IPS-18c (cell line): Measurements from ENCODE around the gene CAMTA1.

ENCODE experiments used
- H3K4me3 ChIP-seq: 2 replicates; pipeline ENCODE4 v1.7.0; 2013; ENCODE audit warnings: low read depth, mild to moderate bottlenecking, low read length, moderate library complexity; ENCODE audit not compliant: insufficient read depth
- H3K9me3 ChIP-seq: one replicate; pipeline ENCODE4 v1.6.1; 2013; ENCODE audit warnings: mild to moderate bottlenecking, low read length, moderate library complexity; ENCODE audit not compliant: control insufficient read depth, insufficient read depth

CAMTA1 gene

DNA sequence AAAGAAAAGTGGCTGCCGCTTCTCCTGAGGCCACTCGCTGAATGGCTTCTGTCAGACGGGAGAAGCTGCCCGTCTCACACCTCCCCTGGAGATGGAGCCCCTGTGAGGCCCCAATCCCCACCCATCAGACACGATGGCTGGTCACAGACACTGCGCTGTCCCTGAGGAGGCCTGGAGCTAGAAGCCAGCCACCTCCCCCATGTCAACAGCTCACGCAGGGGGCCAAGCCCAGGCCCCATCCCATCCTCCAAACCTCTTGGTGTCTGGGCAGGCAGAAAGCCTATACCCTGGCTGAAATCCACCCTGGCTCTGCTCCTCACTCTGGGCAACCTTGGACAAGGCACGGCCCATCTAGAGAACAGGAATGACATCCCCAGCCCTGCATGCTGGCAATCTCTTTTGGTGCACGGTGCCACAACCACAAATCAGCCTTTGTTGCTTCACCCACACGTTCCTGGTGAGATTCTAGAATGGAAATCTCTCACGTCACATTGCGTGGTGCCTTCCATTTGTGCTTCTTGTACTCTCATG lies 711.9 kb downstream of the CAMTA1 start:
- no peaks in the 10 kb centered on the region for H3K9me3 ChIP-seq
- no peak overlapping the region for H3K4me3 ChIP-seq

DNA sequence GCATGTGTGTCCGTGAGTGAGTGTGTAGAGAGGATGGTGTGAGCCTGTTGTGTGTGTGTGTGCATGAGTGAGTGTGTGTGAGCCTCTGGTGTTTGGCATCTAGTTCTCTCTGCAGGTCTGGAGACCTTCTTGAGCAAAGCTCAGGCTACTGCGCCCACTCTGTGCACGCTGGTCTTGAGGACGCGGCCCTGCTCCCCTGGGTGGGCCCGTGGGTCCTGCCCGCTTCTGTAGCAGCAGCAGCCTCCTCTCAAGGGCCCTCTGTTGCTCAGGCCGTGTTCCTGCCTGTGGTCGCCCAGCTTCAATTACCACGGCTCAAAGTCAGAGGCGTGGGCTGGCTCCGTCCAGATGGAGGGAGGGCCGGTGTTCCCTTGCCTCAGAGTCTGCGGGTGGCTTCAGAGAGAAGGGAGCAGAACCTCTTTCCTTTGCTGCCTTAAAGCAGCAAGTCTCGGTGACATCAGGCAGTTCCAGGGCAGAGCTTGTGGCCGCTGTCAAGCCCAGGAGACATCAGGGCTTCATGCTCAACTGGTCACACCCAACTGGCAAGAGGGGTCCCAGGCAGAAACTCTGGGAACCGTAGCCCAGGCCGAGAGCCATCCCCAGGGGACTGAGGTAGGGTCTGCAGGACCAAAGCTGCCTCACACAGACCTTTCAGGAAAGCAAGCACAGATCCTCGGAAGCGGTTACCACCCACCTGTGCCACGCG lies 715.3 kb downstream of the CAMTA1 start:
- Histone ChIP-seq H3K9me3 (no peaks in the 10 kb centered on the region), H3K4me3 (no peak overlapping the region)

DNA sequence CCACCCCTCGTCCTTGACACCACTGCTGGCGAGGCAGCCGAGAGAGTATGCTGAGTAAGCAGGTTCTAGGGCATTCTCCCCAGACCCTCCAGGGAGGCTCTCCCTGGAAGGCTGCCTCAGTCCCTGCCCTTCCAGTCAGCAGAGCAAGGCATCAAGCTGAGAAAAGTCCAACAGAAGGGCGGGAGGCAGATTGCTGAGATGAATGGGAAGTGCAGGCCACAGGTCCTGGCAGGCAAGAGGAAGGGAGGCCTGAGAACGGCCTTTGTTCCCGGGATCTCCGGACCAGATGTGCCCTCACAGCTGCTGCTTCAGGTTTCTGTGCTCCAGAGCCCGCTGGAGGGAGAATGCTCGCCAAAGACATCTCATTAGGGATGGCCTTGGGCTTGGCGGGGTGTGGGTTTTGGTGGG lies 715.8 kb downstream of the CAMTA1 start:
- no peaks in the 10 kb centered on the region for H3K9me3 ChIP-seq
- no peak overlapping the region for H3K4me3 ChIP-seq

DNA sequence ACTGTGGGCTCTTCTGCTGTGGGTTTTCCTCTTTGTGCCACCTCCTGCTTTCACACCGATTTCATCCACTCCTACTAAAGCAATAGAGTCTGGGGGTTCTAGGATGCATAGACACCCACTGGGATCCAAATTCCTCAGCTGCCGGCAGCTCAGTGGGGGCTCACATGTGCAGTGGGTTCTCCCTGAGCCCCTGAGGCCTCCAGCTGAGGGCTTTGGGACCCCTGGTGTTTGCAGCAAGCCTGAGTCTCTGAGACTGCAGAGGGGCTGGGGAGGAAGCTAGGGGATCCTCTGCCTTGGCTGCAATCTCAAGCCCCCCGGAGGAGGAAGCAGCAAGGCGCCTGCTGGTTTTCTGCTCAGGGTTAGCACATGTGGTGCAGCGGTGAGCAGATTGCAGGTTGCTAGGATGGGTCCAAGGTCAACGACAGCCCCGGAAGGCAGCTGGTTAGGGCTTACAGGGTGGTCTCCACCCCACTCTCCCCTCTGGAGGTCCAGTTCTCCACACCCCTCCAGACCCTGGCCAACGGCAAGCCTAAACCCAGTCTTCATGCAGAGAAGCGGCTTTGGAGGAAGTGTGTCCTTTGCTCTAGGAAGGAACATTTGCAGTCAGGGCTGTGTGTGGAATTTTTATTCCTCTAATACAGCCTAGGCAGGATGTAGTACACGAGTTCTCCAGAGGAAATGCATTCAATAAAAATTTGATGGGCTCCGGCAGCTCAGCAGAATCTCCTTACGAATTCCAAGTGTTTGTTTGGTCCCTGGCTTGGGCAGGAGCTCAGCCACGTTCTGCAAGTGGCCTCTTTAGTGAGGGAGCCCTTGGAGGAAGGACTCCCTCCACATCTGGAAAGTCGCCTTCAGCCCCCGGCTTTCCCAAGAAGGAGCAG lies 716.7 kb downstream of the CAMTA1 start:
- Histone ChIP-seq H3K9me3 (no peaks in the 10 kb centered on the region), H3K4me3 (no peak overlapping the region)

DNA sequence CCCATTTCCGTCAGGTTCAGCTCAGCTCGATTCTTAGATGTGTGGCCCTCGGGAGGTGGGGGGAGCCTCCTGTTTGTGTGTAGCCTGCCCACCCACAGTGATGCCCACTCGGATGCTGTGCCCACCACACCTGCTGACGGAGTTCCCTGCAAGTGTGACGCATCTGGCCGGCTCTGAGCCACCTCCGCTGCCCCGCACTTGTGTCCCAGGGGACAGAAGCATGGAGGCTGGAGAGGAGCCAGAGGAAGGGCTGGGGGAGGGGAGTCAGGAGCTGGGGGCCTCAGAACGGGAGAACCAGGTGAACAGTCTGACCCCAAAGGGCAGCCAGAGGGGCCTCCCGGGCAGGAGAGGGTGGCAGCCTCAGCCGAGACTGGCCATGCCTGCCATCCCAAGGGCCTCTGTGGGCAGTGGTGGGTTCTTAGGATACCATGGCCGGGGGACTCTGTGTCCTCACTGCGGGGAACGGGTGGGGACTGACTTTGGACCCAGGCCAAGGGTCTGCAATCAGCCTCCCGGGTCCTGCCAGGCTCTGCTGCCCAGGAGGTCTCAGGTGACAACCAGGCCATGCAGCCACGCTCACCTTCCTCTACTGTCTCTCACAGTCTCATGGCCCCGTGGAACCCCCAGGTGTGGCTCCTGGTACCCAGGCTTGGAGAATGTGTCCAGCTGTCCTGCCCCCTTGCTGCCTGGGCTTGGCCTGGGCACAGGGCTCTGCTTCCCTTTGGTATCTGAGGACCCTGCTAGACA lies 718.6 kb downstream of the CAMTA1 start:
- Histone ChIP-seq H3K9me3 (no peaks in the 10 kb centered on the region), H3K4me3 (no peak overlapping the region)

DNA sequence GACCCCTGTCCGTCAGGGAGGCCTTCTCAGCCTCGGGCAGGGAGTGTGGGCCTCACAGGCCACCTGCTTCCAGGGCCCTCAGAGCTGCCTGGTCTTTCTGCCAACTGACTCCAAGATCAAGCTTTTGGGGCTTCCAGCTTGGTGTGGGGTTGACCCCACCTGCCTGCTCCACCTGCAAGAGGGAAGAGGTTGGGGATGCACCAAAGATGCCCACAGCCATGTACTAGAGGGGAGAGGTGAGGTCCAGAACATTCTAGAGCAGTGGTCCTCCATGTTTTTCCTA lies 719.1 kb downstream of the CAMTA1 start:
- Histone ChIP-seq H3K9me3 (no peaks in the 10 kb centered on the region), H3K4me3 (no peak overlapping the region)

DNA sequence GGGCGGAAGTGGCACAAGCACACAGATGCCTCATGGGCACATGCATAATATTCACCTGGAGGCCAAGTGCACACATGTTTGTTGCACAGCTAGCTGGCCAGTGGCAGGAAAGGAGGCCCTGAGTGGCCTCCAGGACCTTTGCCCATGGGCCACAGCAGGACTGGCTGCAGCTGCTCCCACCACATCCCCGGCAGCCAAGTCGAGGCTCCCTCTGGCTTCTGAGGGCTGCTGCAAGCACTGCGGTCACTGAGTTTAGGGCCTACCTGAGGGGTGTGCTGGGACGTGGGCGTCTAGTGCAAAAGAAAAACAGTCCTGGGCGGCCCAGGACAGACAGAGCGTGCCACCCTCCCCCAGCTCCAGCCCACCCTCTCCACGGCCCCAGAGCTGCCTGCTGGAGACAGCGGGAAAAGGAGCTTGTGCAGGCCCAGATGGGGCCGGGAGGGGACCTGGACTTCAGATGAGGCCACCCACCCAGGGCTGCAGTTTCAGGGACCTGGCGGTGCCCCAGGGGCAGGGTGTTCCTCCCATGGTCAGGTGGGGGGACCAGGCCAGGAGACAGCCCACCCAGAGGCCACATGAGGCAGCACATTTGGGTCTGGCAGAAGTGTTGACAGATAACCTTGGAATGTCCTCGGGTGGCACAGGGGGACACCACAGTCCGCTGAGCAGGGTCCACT lies 720.0 kb downstream of the CAMTA1 start:
- H3K4me3 ChIP-seq, result no peak overlapping the region
- no peaks in the 10 kb centered on the region for H3K9me3 ChIP-seq

DNA sequence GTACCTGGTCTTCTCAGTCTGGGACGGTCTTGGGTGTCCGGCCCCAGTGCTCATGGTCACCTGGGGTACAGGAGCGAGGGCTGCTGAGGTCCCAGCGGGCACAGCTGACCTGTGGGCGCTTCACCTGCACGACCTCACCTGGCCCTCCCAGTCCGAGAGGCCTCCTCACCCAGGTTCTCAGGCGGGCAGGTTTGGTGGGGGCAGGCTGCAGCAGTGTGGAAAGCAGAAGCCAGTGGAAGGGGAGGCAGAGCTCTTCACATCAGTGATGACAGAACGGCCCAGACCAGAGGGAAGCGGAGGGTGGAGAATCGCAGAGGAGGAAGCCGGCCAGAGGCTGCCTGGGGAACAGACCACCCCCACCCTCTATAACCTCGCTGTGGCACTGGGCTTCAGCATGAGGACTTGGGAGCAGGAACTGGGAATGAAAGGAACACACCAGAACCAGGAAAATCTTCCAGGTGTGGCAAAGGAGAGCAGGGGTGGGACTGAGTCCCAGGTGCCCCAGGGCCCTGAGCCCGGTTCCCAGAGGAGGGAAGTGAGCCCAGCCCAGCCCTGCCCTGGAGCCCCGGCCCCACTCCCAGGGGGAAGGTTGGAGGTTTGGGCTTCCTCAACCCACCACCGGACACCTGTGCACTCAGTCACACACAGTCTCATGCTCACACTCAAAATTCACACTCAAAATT lies 720.7 kb downstream of the CAMTA1 start:
- H3K9me3 ChIP-seq, result no peaks in the 10 kb centered on the region
- no peak overlapping the region for H3K4me3 ChIP-seq

DNA sequence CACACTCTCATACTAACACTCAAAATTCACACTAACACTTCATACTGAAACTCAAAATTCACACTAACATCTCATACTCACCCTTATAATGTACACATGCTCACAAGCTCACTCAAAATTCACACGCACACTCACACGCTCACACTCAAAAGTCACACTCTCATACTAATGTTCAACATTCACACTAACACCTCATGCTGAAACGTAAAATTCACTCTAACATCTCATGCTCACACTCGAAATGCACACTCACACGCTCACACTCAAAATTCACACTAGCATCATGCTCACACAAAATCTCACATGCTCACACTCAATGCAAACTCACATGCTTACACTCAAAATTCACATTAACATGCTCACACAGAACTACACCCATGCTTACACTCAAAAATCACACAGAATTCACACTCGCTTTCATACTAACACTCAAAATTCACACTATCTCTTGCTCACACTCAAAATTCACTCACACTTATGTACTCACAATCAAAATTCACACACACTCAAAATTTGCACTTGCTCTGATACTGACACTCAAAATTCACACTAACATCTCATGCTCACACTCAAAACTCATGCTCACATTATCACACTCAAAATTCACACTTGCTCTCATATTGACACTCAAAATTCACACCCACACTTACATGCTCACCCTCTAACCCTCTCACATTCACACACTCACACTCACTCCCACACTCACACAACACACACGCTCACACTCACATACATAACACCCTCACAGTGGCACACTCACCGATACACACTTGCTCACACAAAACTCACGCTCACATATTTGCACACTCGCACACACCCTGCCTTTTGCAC lies 721.4 kb downstream of the CAMTA1 start:
- Histone ChIP-seq H3K4me3 (no peak overlapping the region), H3K9me3 (no peaks in the 10 kb centered on the region)

DNA sequence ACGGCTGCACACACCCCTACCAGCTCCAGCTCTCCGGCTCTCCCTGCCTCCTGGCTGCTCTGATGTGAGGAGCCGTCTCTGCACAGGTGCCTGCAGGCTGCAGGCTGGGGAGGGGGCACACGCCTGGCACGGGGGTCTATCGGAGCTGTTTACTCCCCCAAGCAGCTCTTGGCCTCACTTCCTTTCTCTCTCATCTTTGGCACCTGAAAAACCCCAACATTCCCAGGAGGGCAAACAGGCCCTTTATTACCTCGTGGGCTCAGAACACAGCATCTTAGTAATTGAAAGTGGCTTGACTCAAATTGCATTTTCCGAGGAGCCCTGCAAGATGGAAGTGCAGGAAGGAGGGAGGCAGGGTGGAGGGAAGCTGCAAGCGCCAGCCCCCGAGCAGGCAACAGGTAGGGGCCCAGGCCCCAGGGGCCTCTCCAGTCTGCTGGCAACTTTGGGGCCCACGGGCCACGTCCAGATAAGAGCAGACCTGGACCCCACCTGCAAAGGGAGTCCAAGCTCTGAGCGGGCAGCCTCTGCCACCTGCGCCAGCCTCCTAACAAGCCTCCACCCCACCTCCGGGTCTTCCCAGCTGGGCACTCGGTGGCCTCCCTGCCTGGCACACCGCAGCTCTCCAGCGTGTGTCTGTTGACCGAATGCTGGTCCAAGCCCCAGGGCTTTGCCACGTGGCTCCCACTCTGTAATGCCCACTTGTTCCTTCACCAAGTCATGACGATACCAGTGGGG lies 722.2 kb downstream of the CAMTA1 start:
- H3K4me3 ChIP-seq, result no peak overlapping the region
- no peaks in the 10 kb centered on the region for H3K9me3 ChIP-seq

DNA sequence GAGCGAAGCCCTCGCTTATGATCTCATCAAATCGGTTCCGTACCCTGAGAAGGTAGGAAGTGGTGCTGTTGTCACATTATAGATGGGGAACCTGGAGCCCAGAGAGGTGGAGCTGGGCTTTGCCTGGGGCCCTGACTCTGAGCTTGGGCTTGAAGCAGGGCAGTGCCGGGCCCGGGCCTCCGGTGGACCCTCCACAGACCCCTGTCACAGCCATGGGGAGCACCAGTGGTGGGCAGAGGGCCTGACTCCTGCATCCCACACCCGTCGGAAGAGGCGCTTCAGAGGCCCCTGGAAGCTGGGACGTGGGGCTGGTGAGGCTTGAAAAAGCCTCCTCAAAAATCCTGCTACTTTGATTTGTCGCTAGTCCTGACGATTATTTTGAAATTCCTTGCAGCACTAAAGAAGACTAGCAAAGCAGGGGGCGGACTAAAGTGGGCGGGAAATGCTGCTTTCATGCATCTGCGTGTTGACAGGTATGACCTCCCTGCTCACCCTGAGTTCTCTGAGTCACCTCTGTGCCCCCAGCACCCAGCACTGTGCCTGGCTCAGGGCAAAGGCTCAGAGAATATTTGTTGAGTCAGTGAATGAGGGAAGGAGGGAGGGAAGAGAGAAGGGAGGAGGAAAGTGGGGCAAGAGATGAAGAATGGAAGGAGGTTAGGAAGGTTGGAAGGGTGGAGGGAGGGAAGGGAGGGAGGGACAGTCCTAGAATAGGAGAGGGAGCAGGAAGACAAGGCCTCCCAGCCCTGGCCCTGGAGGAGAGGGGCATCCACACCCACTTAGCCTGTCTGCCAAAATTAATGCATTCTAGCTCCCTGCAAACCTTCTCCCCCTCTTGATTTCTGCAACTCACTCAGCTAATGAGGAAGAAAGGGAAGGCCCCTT lies 723.0 kb downstream of the CAMTA1 start:
- H3K9me3 ChIP-seq, result no peaks in the 10 kb centered on the region
- no peak overlapping the region for H3K4me3 ChIP-seq

DNA sequence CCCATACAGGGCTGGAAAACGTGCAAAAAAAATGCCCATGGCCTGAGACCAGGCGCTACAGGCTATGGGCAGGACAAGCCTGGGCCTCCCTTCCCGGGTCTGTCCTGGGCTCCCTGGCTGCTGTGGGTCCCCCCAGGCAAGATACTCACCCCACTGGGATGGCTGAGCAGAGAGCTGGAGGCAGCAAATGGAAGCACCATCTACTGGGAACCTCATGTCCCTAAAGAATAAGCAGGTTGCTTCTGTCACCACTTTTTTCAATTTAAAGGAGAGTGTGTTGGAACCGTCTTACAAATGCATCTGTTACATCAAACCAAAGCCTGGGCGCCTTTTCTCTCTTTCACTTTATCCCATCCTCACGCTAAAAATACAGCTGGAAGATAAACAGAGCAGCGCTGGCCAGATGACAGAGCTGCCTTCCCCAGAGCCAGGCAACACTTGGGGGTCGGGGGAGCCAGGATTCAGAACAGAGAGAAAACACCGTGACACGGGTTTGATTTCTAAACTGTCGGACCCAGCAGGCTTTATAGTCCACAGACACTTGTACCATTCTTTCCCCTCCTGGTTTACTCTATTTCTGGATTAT lies 723.8 kb downstream of the CAMTA1 start:
- Histone ChIP-seq H3K9me3 (no peaks in the 10 kb centered on the region), H3K4me3 (no peak overlapping the region)

DNA sequence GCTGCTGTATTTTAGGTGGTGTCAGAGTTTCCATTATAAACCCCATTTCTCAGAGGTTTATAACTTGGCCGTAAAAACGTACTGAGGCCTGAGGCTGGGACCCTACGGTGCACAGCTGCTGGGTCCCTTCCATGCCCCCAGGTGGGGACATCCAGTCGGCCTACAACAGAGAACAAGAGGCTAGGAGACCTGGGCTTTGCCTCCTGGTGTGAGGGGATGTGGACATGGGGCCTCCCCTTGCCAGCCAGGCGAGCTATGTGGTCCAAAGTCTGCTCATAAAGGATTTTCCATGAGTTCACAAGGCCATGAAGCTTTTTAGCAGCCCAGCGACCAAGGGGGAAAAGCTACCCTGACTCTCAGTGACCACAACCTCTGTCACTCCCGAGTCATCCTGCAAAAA lies 724.3 kb downstream of the CAMTA1 start:
- Histone ChIP-seq H3K9me3 (no peaks in the 10 kb centered on the region), H3K4me3 (no peak overlapping the region)

DNA sequence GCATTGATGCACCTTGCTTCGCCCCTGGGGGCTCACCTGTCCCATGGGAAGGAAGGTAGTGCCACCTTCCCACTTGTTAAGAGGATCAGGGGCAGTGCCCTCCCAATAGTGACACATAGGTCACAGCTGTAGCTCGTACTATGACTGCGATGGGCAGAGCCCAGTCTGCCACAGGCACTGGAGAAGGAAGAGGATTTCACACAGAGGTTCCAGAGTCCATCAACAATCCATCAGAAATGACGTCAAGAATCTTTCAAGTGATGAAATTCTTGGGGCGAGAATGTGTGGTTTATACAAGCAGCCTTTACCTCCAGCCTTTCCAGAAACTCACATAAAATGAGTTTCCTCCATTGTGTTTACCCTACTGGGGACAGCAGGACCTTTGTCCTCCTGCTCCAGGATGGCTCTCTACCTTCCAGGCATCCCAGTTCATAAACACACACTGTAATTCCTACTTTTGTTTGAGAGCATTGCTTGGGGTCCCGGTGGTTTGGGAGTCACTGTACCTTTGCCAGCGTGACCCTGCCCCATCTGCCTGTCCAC lies 725.2 kb downstream of the CAMTA1 start:
- H3K4me3 ChIP-seq, result no peak overlapping the region
- no peaks in the 10 kb centered on the region for H3K9me3 ChIP-seq
